B cell (primary cell): ENCODE measurements around the gene DQX1. TPM values are rescaled to one million over a fixed set of nuclear protein-coding genes. Genes with fewer than 3 reads are reported as not detected.

ENCODE experiments used
- ATAC-seq: fragments of 200-7000 bp; cut with Tn5 transposase; one replicate; pipeline ENCODE4 v1.10.0; 2021; ENCODE audit warnings: low read depth, mild to moderate bottlenecking, moderate number of reproducible peaks, moderate library complexity
- CTCF ChIA-PET: fragments of 350-600 bp; sonication (Branson Sonifier 250); formaldehyde crosslinking; loops from one replicate; lab custom pipeline; 2021; ENCODE audit warnings: antibody characterized with exemption, inconsistent platforms; lab: Charles Lee
- POLR2A ChIA-PET: fragments of 350-600 bp; sonication (Branson Sonifier 250); formaldehyde crosslinking; loops from one replicate; lab custom pipeline; 2021; ENCODE audit warnings: antibody characterized with exemption; lab: Charles Lee
- DNase-seq: peaks from one replicate; pipeline ENCODE4 v3.0.0; 2013
- H2AFZ ChIP-seq: 2 replicates; pipeline ENCODE4 v1.6.1; 2012; ENCODE audit warnings: mild to moderate bottlenecking, low read depth, low read length; ENCODE audit not compliant: insufficient read depth, poor library complexity, severe bottlenecking
- H3K27ac ChIP-seq, 2 donors: 1 replicate in 1 of 2; 2 replicates in 1 of 2; pipeline ENCODE4 v1.5.1; 2012 to 2013; ENCODE audit warnings: low read length in 2 of 2, mild to moderate bottlenecking in 2 of 2, moderate library complexity in 1 of 2
- H3K27me3 ChIP-seq, 4 experiments: fragments of 200-600 bp in 1 of 4; sonication (generic) in 1 of 4; replicated peaks in 1 of 4; 1 replicate in 2 of 4; 2 replicates in 2 of 4; pipeline versions ENCODE4 v1.6.1 to v1.7.0; 2013 to 2016; ENCODE audit warnings: low read length in 3 of 4, mild to moderate bottlenecking in 2 of 4, mixed read lengths in 1 of 4, moderate library complexity in 1 of 4; ENCODE audit not compliant: insufficient read depth in 4 of 4, control insufficient read depth in 3 of 4; ENCODE audit errors: control extremely low read depth in 1 of 4
- H3K36me3 ChIP-seq, 2 experiments: replicated peaks in 1 of 2; 1 replicate in 1 of 2; 2 replicates in 1 of 2; pipeline versions ENCODE4 v1.6.1 to v1.7.1; 2013; ENCODE audit warnings: low read length in 1 of 2; ENCODE audit not compliant: insufficient read depth in 2 of 2, control insufficient read depth in 1 of 2; ENCODE audit errors: control extremely low read depth in 1 of 2, extremely low read depth in 1 of 2
- H3K4me1 ChIP-seq, 2 donors: fragments of 200-600 bp in 1 of 2; sonication (generic) in 1 of 2; 1 replicate in 1 of 2; 2 replicates in 1 of 2; pipeline versions ENCODE4 v1.5.1 to v1.6.1; 2013 to 2017; ENCODE audit warnings: low read length in 2 of 2; ENCODE audit not compliant: control insufficient read depth in 2 of 2, insufficient read depth in 2 of 2
- H3K4me2 ChIP-seq: replicated peaks from 2 replicates; pipeline ENCODE3; 2012; ENCODE audit warnings: mild to moderate bottlenecking, low read depth, low read length; ENCODE audit not compliant: poor library complexity, severe bottlenecking
- H3K4me3 ChIP-seq, 5 experiments: fragments of 200-600 bp in 1 of 5; sonication (generic) in 1 of 5; 1 replicate in 3 of 5; 2 replicates in 2 of 5; pipeline versions ENCODE4 v1.5.1 to v1.7.0; 2011 to 2016; ENCODE audit warnings: low read length in 4 of 5, mild to moderate bottlenecking in 4 of 5, low read depth in 2 of 5, control low read depth in 1 of 5, moderate library complexity in 1 of 5; ENCODE audit not compliant: insufficient read depth in 1 of 5; ENCODE audit errors: control extremely low read depth in 1 of 5, extremely low read depth in 1 of 5
- H3K79me2 ChIP-seq: fragments of 200-600 bp; sonication (generic); one replicate; pipeline ENCODE4 v1.6.0; 2016; ENCODE audit warnings: low read length; ENCODE audit not compliant: control insufficient read depth, insufficient read depth
- H3K9ac ChIP-seq: fragments of 200-600 bp; sonication (generic); 2 replicates; pipeline ENCODE4 v1.6.1; 2017; ENCODE audit warnings: mild to moderate bottlenecking, low read length, moderate library complexity
- H3K9me3 ChIP-seq, 3 donors: one replicate each; pipeline versions ENCODE4 v1.6.1 to v1.7.1; 2013; ENCODE audit warnings: low read length in 2 of 3; ENCODE audit not compliant: control insufficient read depth in 2 of 3, insufficient read depth in 1 of 3; ENCODE audit errors: control extremely low read depth in 1 of 3
- H4K20me1 ChIP-seq: 2 replicates; pipeline ENCODE4 v1.6.0; 2012; ENCODE audit warnings: mild to moderate bottlenecking, low read length; ENCODE audit not compliant: insufficient read depth, control insufficient read depth, poor library complexity, severe bottlenecking
- H3K27ac Mint-ChIP-seq: one replicate; pipeline ENCODE4 v1.8.0; 2021; ENCODE audit warnings: mixed read lengths
- H3K27me3 Mint-ChIP-seq: one replicate; pipeline ENCODE4 v1.8.0; 2021; ENCODE audit warnings: mixed read lengths
- H3K4me1 Mint-ChIP-seq: one replicate; pipeline ENCODE4 v1.8.0; 2021; ENCODE audit warnings: mixed read lengths
- H3K4me3 Mint-ChIP-seq: one replicate; pipeline ENCODE4 v1.8.0; 2021; ENCODE audit warnings: mixed read lengths
- H3K9me3 Mint-ChIP-seq: one replicate; pipeline ENCODE4 v1.8.0; 2022; ENCODE audit warnings: mixed read lengths; ENCODE audit not compliant: insufficient read depth
- CTCF ChIP-seq: fragments of 200-600 bp; IDR thresholded peaks from one replicate; pipeline ENCODE4 v1.8.0; 2022; ENCODE audit warnings: antibody characterized with exemption, mild to moderate bottlenecking
- EZH2 ChIP-seq: IDR thresholded peaks from 2 replicates; pipeline ENCODE4 v1.6.1; 2012; ENCODE audit warnings: borderline replicate concordance, low read depth, mild to moderate bottlenecking, moderate library complexity, low read length; ENCODE audit not compliant: insufficient read depth, poor library complexity, severe bottlenecking
- WGBS: methylation state at CpG from one replicate; pipeline ENCODE4 v1.1.5; 2013; ENCODE audit warnings: missing lambda C conversion rate; ENCODE audit not compliant: insufficient coverage; 5-methylcytosine and 5-hydroxymethylcytosine counted together
- intact Hi-C: fragments of 100-400 bp; cut with micrococcal nuclease; formaldehyde crosslinking; loops from one replicate; pipeline ENCODE4 v1.10.0; 2022
- polyA plus RNA-seq: library from polyadenylated mRNA; depleted of rRNA; stranded (reverse); fragments of >200 nt; gene quantifications from 2 replicates; pipeline ENCODE4 v1.2.3, GENCODE V29; 2012
- total RNA-seq, 2 donors: library from RNA; stranded (reverse); fragments of 120-200 nt in 1 of 2; gene quantifications; 1 replicate in 1 of 2; 2 replicates in 1 of 2; pipeline versions ENCODE4 v1.2.3 to v1.2.4, GENCODE V29; 2013 to 2022

Gene DQX1
- total and polyA plus RNA-seq, 2 donors (not counting 1 experiment from before 2014, with no cell fraction given): 0.46 to 0.57 TPM

GRCh38 chr2:74505448-74506246 is 20.4 kb downstream of the DQX1 start:
- peaks cover 63% of the 10 kb centered on the region for H3K4me1 Mint-ChIP-seq
- Histone ChIP-seq H3K4me3 (no peak overlapping the region), H3K27me3 (peaks cover 0 to 58% (median 16%) of the 10 kb centered on the region in 4 experiments), H3K79me2 (peaks cover 8% of the 10 kb centered on the region), H3K4me2 (no peak overlapping the region), H3K27ac (no peak overlapping the region), H2AFZ (no peak overlapping the region), H4K20me1 (no peaks in the 10 kb centered on the region), H3K36me3 (peaks cover 0 to 10% of the 10 kb centered on the region in 2 experiments), H3K4me1 (peaks cover 36 to 42% of the 10 kb centered on the region in 2 donors), H3K9me3 (peaks cover 0 to 13% (median 0%) of the 10 kb centered on the region in 3 donors), H3K9ac (no peak overlapping the region)
- peaks cover 49% of the 10 kb centered on the region for H3K27me3 Mint-ChIP-seq
- ChIA-PET CTCF (interaction anchor here (1.1 to 8.1 kb wide), 8 partner anchors 11 to 88 kb away, joined by 3 to 111 read pairs (median 6); partner anchors contain the start of genes AUP1, HTRA2 and LOXL3), POLR2A (no interaction called here)
- no peak for TF ChIP-seq CTCF
- no peak for TF ChIP-seq EZH2
- ATAC-seq: no peak
- WGBS: 100% methylated on average over 2 of the region's 14 CpGs
- peak overlapping the region; percentile 57 for H3K27ac Mint-ChIP-seq
- DNase-seq: no peak
- H3K4me3 Mint-ChIP-seq: peak overlapping the region; percentile 44
- no peaks in the 10 kb centered on the region for H3K9me3 Mint-ChIP-seq
- intact Hi-C loops: loop anchor here (5.0 kb wide), 1 partner anchor 147 kb away; the partner anchor contains the start of gene SEMA4F

- Histone ChIP-seq H3K79me2 (peaks cover 8% of the 10 kb centered on the region), H3K27ac (no peak overlapping the region), H3K4me2 (no peak overlapping the region), H2AFZ (no peak overlapping the region), H3K27me3 (peaks cover 0 to 63% (median 23%) of the 10 kb centered on the region in 4 experiments), H3K9me3 (peaks cover 0 to 19% (median 0%) of the 10 kb centered on the region in 3 donors), H3K4me3 (no peak overlapping the region), H3K9ac (no peak overlapping the region), H3K36me3 (peaks cover 0 to 10% of the 10 kb centered on the region in 2 experiments), H4K20me1 (no peaks in the 10 kb centered on the region), H3K4me1 (peaks cover 45 to 48% of the 10 kb centered on the region in 2 donors)
- H3K27me3 Mint-ChIP-seq: peaks cover 51% of the 10 kb centered on the region
- DNase-seq (no peak), ATAC-seq (no peak)
- POLR2A ChIA-PET: interaction anchor here (0.6 kb wide), 1 partner anchor 24 kb away, joined by 3 read pairs; no protein-coding TSS in a partner anchor
- peak overlapping the region; percentile 69 for H3K27ac Mint-ChIP-seq
- CTCF ChIA-PET: interaction anchor here (0.8 to 8.1 kb wide), 7 partner anchors 9 to 83 kb away, joined by 3 to 111 read pairs (median 5); partner anchors contain the start of genes AUP1, CCDC142 and TTC31
- intact Hi-C loops: no loop called here
- H3K9me3 Mint-ChIP-seq: no peaks in the 10 kb centered on the region
- TF ChIP-seq EZH2 (no peak), CTCF (no peak)
- peaks cover 70% of the 10 kb centered on the region for H3K4me1 Mint-ChIP-seq
- 100% methylated on average over 2 of the region's 3 CpGs for WGBS
- H3K4me3 Mint-ChIP-seq: peak overlapping the region; percentile 86
Observed at GRCh38 chr2:74504591-74504990, 21.4 kb downstream of the DQX1 start.
